HG03558 (cell line): ENCODE measurements around the gene MCTS1.
A peak's percentile ranks its signal among the peaks of the same experiment; 100 is the strongest.
"Not testable (repeated sequence)": the region's sequence is repeated elsewhere in the genome, so short reads cannot be mapped to it uniquely, and the experiment has no call there.

Experiments
- ATAC-seq: cut with Tn5 transposase; IDR thresholded peaks from one replicate; pipeline ENCODE4 v1.9.1; 2021; ENCODE audit warnings: moderate number of reproducible peaks; ENCODE audit not compliant: unreplicated experiment; ENCODE audit errors: extremely low read depth

MCTS1 gene

GRCh38 chrX:120625371-120625770 lies 21.5 kb downstream of the MCTS1 start:
- no peak for ATAC-seq

- ATAC-seq, result peak; percentile 91
These were observed 26.0 kb downstream of the MCTS1 start, which contains the start of gene C1GALT1C1 for GRCh38 chrX:120629667-120630537. C1GALT1C1 (minus strand) TSS chrX:120630054; CDS start chrX:120627166, 2,888 bp downstream.

GRCh38 chrX:120638619-120639018 lies 34.7 kb downstream of the MCTS1 start:
- no peak for ATAC-seq

DNA sequence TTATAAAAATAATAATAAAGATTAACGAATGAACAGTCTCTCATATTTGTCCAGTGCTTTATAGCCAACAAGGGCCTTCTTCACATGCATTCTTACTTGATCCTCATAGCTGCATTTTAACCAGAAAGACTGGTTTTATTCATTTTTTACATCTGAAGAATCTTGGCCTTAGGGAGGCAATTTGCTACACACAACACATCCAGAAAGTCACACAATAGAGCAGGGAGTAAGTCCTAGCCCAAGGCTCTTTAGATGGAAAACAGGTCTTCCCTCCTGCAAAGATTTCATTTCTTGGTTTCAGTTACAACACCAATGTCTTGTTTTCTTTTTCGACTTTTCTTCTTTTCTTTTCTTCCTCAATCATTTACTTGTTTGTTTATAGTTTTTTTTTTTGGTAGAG lies 39.0 kb downstream of the MCTS1 start:
- ATAC-seq, result no peak

DNA sequence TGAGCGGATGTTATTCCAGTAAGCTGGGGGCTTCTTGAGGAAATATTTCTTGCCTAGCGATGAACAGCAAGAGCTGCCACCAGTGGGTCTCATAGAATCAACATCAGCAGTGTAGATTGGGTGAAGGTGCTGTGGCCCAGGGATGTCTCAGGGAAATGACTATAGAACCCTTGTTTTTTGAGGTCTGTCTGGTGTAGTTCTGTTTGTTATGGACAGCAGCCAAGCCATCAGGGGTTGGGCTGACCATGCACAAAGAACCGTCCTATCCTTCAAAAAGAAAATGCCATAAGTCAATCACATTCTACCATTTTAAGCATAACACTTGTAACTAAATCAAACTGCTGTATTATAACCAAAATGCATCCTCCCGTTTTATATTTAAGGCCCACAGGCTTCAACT lies 43.2 kb downstream of the MCTS1 start:
- ATAC-seq, result no peak

GRCh38 chrX:120652256-120652655 lies 48.4 kb downstream of the MCTS1 start:
- ATAC-seq, result not testable (repeated sequence)

- no peak for ATAC-seq
These were observed 49.1 kb downstream of the MCTS1 start for GRCh38 chrX:120653000-120653399.

- ATAC-seq, result no peak
These were observed 56.7 kb downstream of the MCTS1 start for GRCh38 chrX:120660637-120661036.
